Ovary (tissue), 3 donors: ENCODE measurements around the gene TRIP4.

ENCODE experiments used
- CTCF ChIP-seq, 3 donors: fragments of 450-650 bp in 2 of 3; fragments of 200-600 bp in 1 of 3; IDR thresholded peaks; one replicate each; pipeline versions ENCODE4 v1.5.1 to v1.8.0; 2016 to 2022; ENCODE audit warnings: antibody characterized with exemption in 3 of 3, mild to moderate bottlenecking in 1 of 3
- POLR2A ChIP-seq: fragments of 450-650 bp; IDR thresholded peaks from one replicate; pipeline ENCODE4 v1.6.1; 2017; ENCODE audit warnings: antibody characterized with exemption, mild to moderate bottlenecking, moderate library complexity
- donor health status: DM: no; HTN: no; CAD: no.

- TF ChIP-seq POLR2A (no peak), CTCF (IDR thresholded peaks at IDR 0.05) (no peak)
Measured at GRCh38 chr15:64503640-64504039, 116.0 kb downstream of the TRIP4 start.
